ENCODE results near the gene ACTL8. TPM values are rescaled to one million over a fixed set of nuclear protein-coding genes. Genes with fewer than 3 reads are reported as not detected.

Gene ACTL8
- polyA plus RNA-seq (2013, experiment 1 of 2): 0.72 TPM
- 0.67 TPM for polyA plus RNA-seq (2013, experiment 2 of 2)

- Histone ChIP-seq H4K8ac (ENCODE audit: low read depth, low read length) (no peak within 1 kb of the TSS), H3K36me3 (ENCODE audit: control insufficient read depth, insufficient read depth, low read length) (no peaks in the 10 kb centered on the region), H3K27me3 (ENCODE audit: insufficient read depth, low read length, poor library complexity) (no peaks in the 10 kb centered on the region), H2BK5ac (ENCODE audit: low read length) (no peak within 1 kb of the TSS), H3K79me1 (ENCODE audit: low read length) (no peaks in the 10 kb centered on the region), H3K4me3 (ENCODE audit: low read length) (no peak within 1 kb of the TSS), H3K18ac (ENCODE audit: low read length) (no peak within 1 kb of the TSS), H3K56ac (ENCODE audit: low read length) (no peak within 1 kb of the TSS), H3K27ac (ENCODE audit: low read depth, low read length) (no peak within 1 kb of the TSS), H2BK15ac (replicated peaks; ENCODE audit: low read depth) (no peak within 1 kb of the TSS), H3K4me2 (ENCODE audit: low read length) (no peak within 1 kb of the TSS), H3K4me1 (ENCODE audit: control insufficient read depth, low read depth, low read length) (no peaks in the 10 kb centered on the region), H4K5ac (ENCODE audit: low read length) (no peak within 1 kb of the TSS), H3K9ac (ENCODE audit: low read length) (no peak within 1 kb of the TSS), H3K23ac (ENCODE audit: low read length) (no peak within 1 kb of the TSS), H3K4ac (ENCODE audit: low read depth, low read length) (no peak within 1 kb of the TSS), H3K79me2 (ENCODE audit: control insufficient read depth, insufficient read depth, low read length) (no peaks in the 10 kb centered on the region), H2AK5ac (ENCODE audit: low read length) (no peak within 1 kb of the TSS), H2BK120ac (ENCODE audit: low read depth, low read length) (no peak within 1 kb of the TSS)
- no peak for DNase-seq
- WGBS (ENCODE audit: extremely low coverage, insufficient coverage, low lambda C conversion rate): no CpG with 5 or more reads among the region's 12 CpGs
These were observed at the start of gene ACTL8 for GRCh38 chr1:17755120-17755519. Gene ACTL8, plus strand, starts transcription at chr1:17755333. Its CDS starts 67,676 bp downstream, at chr1:17823009.

GRCh38 chr1:17706445-17706844 lies 48.7 kb upstream of the ACTL8 start:
- Histone ChIP-seq H3K23ac (ENCODE audit: low read length) (no peak overlapping the region), H3K18ac (ENCODE audit: low read length) (no peak overlapping the region), H3K4ac (ENCODE audit: low read depth, low read length) (no peak overlapping the region), H3K4me1 (ENCODE audit: control insufficient read depth, low read depth, low read length) (no peaks in the 10 kb centered on the region), H2BK5ac (ENCODE audit: low read length) (no peak overlapping the region), H3K79me1 (ENCODE audit: low read length) (no peaks in the 10 kb centered on the region), H3K27ac (ENCODE audit: low read depth, low read length) (no peak overlapping the region), H3K56ac (ENCODE audit: low read length) (no peak overlapping the region), H3K9ac (ENCODE audit: low read length) (no peak overlapping the region), H3K36me3 (ENCODE audit: control insufficient read depth, insufficient read depth, low read length) (no peaks in the 10 kb centered on the region), H2AK5ac (ENCODE audit: low read length) (no peak overlapping the region), H2BK120ac (ENCODE audit: low read depth, low read length) (no peak overlapping the region), H3K79me2 (ENCODE audit: control insufficient read depth, insufficient read depth, low read length) (no peaks in the 10 kb centered on the region), H3K27me3 (ENCODE audit: insufficient read depth, low read length, poor library complexity) (no peaks in the 10 kb centered on the region), H4K8ac (ENCODE audit: low read depth, low read length) (no peak overlapping the region), H4K5ac (ENCODE audit: low read length) (no peak overlapping the region), H2BK15ac (replicated peaks; ENCODE audit: low read depth) (no peak overlapping the region), H3K4me3 (ENCODE audit: low read length) (no peak overlapping the region), H3K4me2 (ENCODE audit: low read length) (no peak overlapping the region)
- DNase-seq: no peak
- no CpG with 5 or more reads among the region's 10 CpGs for WGBS (ENCODE audit: extremely low coverage, insufficient coverage, low lambda C conversion rate)

- Histone ChIP-seq H3K56ac (ENCODE audit: low read length) (no peak overlapping the region), H2BK120ac (ENCODE audit: low read depth, low read length) (no peak overlapping the region), H2BK5ac (ENCODE audit: low read length) (no peak overlapping the region), H3K4me2 (ENCODE audit: low read length) (no peak overlapping the region), H3K36me3 (ENCODE audit: control insufficient read depth, insufficient read depth, low read length) (no peaks in the 10 kb centered on the region), H3K18ac (ENCODE audit: low read length) (no peak overlapping the region), H3K4me3 (ENCODE audit: low read length) (no peak overlapping the region), H3K27ac (ENCODE audit: low read depth, low read length) (no peak overlapping the region), H4K8ac (ENCODE audit: low read depth, low read length) (no peak overlapping the region), H3K4ac (ENCODE audit: low read depth, low read length) (no peak overlapping the region), H3K79me1 (ENCODE audit: low read length) (no peaks in the 10 kb centered on the region), H2AK5ac (ENCODE audit: low read length) (no peak overlapping the region), H3K23ac (ENCODE audit: low read length) (no peak overlapping the region), H3K79me2 (ENCODE audit: control insufficient read depth, insufficient read depth, low read length) (no peaks in the 10 kb centered on the region), H3K9ac (ENCODE audit: low read length) (no peak overlapping the region), H4K5ac (ENCODE audit: low read length) (no peak overlapping the region), H3K27me3 (ENCODE audit: insufficient read depth, low read length, poor library complexity) (no peaks in the 10 kb centered on the region), H2BK15ac (replicated peaks; ENCODE audit: low read depth) (no peak overlapping the region), H3K4me1 (ENCODE audit: control insufficient read depth, low read depth, low read length) (no peaks in the 10 kb centered on the region)
- DNase-seq: no peak
- WGBS (ENCODE audit: extremely low coverage, insufficient coverage, low lambda C conversion rate): no CpG with 5 or more reads among the region's 3 CpGs
These were observed 45.2 kb upstream of the ACTL8 start for GRCh38 chr1:17709981-17710380.

GRCh38 chr1:17710889-17711576 lies 44.1 kb upstream of the ACTL8 start:
- Histone ChIP-seq H3K9ac (ENCODE audit: low read length) (no peak overlapping the region), H3K27ac (ENCODE audit: low read depth, low read length) (no peak overlapping the region), H3K79me2 (ENCODE audit: control insufficient read depth, insufficient read depth, low read length) (no peaks in the 10 kb centered on the region), H3K4me2 (ENCODE audit: low read length) (no peak overlapping the region), H3K27me3 (ENCODE audit: insufficient read depth, low read length, poor library complexity) (no peaks in the 10 kb centered on the region), H3K4ac (ENCODE audit: low read depth, low read length) (no peak overlapping the region), H3K18ac (ENCODE audit: low read length) (no peak overlapping the region), H3K79me1 (ENCODE audit: low read length) (no peaks in the 10 kb centered on the region), H3K4me3 (ENCODE audit: low read length) (no peak overlapping the region), H2BK5ac (ENCODE audit: low read length) (no peak overlapping the region), H3K4me1 (ENCODE audit: control insufficient read depth, low read depth, low read length) (no peaks in the 10 kb centered on the region), H2BK15ac (replicated peaks; ENCODE audit: low read depth) (no peak overlapping the region), H3K56ac (ENCODE audit: low read length) (no peak overlapping the region), H4K8ac (ENCODE audit: low read depth, low read length) (no peak overlapping the region), H4K5ac (ENCODE audit: low read length) (no peak overlapping the region), H2AK5ac (ENCODE audit: low read length) (no peak overlapping the region), H2BK120ac (ENCODE audit: low read depth, low read length) (no peak overlapping the region), H3K23ac (ENCODE audit: low read length) (no peak overlapping the region), H3K36me3 (ENCODE audit: control insufficient read depth, insufficient read depth, low read length) (no peaks in the 10 kb centered on the region)
- WGBS (ENCODE audit: extremely low coverage, insufficient coverage, low lambda C conversion rate): no CpG with 5 or more reads among the region's 4 CpGs
- no peak for DNase-seq

- DNase-seq: no peak
- H3K4me2 ChIP-seq (ENCODE audit: low read length): no peak overlapping the region
- no peak overlapping the region for H3K27ac ChIP-seq (ENCODE audit: low read depth, low read length)
- no peaks in the 10 kb centered on the region for H3K79me2 ChIP-seq (ENCODE audit: control insufficient read depth, insufficient read depth, low read length)
- H4K8ac ChIP-seq (ENCODE audit: low read depth, low read length): no peak overlapping the region
- no peaks in the 10 kb centered on the region for H3K4me1 ChIP-seq (ENCODE audit: control insufficient read depth, low read depth, low read length)
- no peak overlapping the region for H2AK5ac ChIP-seq (ENCODE audit: low read length)
- H2BK15ac ChIP-seq (replicated peaks; ENCODE audit: low read depth): no peak overlapping the region
- no peak overlapping the region for H2BK120ac ChIP-seq (ENCODE audit: low read depth, low read length)
- no peak overlapping the region for H3K4me3 ChIP-seq (ENCODE audit: low read length)
- H3K36me3 ChIP-seq (ENCODE audit: control insufficient read depth, insufficient read depth, low read length): no peaks in the 10 kb centered on the region
- no peak overlapping the region for H2BK5ac ChIP-seq (ENCODE audit: low read length)
- H3K79me1 ChIP-seq (ENCODE audit: low read length): no peaks in the 10 kb centered on the region
- no peak overlapping the region for H3K18ac ChIP-seq (ENCODE audit: low read length)
- no peak overlapping the region for H3K4ac ChIP-seq (ENCODE audit: low read depth, low read length)
- no peak overlapping the region for H3K56ac ChIP-seq (ENCODE audit: low read length)
- no peak overlapping the region for H3K23ac ChIP-seq (ENCODE audit: low read length)
- no peak overlapping the region for H4K5ac ChIP-seq (ENCODE audit: low read length)
- H3K9ac ChIP-seq (ENCODE audit: low read length): no peak overlapping the region
- H3K27me3 ChIP-seq (ENCODE audit: insufficient read depth, low read length, poor library complexity): no peaks in the 10 kb centered on the region
These were observed 43.6 kb upstream of the ACTL8 start for GRCh38 chr1:17711577-17711910.

- H3K79me2 ChIP-seq (ENCODE audit: control insufficient read depth, insufficient read depth, low read length): no peaks in the 10 kb centered on the region
- H4K5ac ChIP-seq (ENCODE audit: low read length): no peak overlapping the region
- no peaks in the 10 kb centered on the region for H3K27me3 ChIP-seq (ENCODE audit: insufficient read depth, low read length, poor library complexity)
- H2BK120ac ChIP-seq (ENCODE audit: low read depth, low read length): no peak overlapping the region
- no peak overlapping the region for H3K4ac ChIP-seq (ENCODE audit: low read depth, low read length)
- H2AK5ac ChIP-seq (ENCODE audit: low read length): no peak overlapping the region
- H3K79me1 ChIP-seq (ENCODE audit: low read length): no peaks in the 10 kb centered on the region
- no peak overlapping the region for H2BK5ac ChIP-seq (ENCODE audit: low read length)
- H4K8ac ChIP-seq (ENCODE audit: low read depth, low read length): no peak overlapping the region
- H3K4me1 ChIP-seq (ENCODE audit: control insufficient read depth, low read depth, low read length): no peaks in the 10 kb centered on the region
- no peak overlapping the region for H3K4me2 ChIP-seq (ENCODE audit: low read length)
- no peaks in the 10 kb centered on the region for H3K36me3 ChIP-seq (ENCODE audit: control insufficient read depth, insufficient read depth, low read length)
- no peak overlapping the region for H3K18ac ChIP-seq (ENCODE audit: low read length)
- WGBS (ENCODE audit: extremely low coverage, insufficient coverage, low lambda C conversion rate): no CpG with 5 or more reads among the region's 5 CpGs
- H3K4me3 ChIP-seq (ENCODE audit: low read length): no peak overlapping the region
- H3K56ac ChIP-seq (ENCODE audit: low read length): no peak overlapping the region
- H3K23ac ChIP-seq (ENCODE audit: low read length): no peak overlapping the region
- no peak overlapping the region for H3K27ac ChIP-seq (ENCODE audit: low read depth, low read length)
- no peak overlapping the region for H3K9ac ChIP-seq (ENCODE audit: low read length)
- no peak for DNase-seq
- no peak overlapping the region for H2BK15ac ChIP-seq (replicated peaks; ENCODE audit: low read depth)
These were observed 43.2 kb upstream of the ACTL8 start for GRCh38 chr1:17711941-17712340.
